ENCODE data around the gene MRGPRE. TPM values are rescaled to one million over a fixed set of nuclear protein-coding genes. Genes with fewer than 3 reads are reported as not detected.
A peak's percentile ranks its signal among the peaks of the same experiment; 100 is the strongest.

MRGPRE gene
- total RNA-seq, 1 donor from 2014 or later: not detected

GRCh38 chr11:3222941-3223915 lies 9.0 kb downstream of the MRGPRE start:
- Histone ChIP-seq H3K9me3 (no peaks in the 10 kb centered on the region), H3K27me3 (peaks cover 46% of the 10 kb centered on the region), H3K4me1 (no peaks in the 10 kb centered on the region), H3K4me3 (no peak overlapping the region), H3K27ac (no peak overlapping the region), H3K36me3 (no peaks in the 10 kb centered on the region)
- no peak for ATAC-seq
- DNase-seq: no peak
- TF ChIP-seq CTCF (IDR thresholded peaks at IDR 0.05): no peak
- intact Hi-C loops (cut with DNase I): no loop called here

- H3K27me3 ChIP-seq: peaks cover 44% of the 10 kb centered on the region
- no peaks in the 10 kb centered on the region for H3K36me3 ChIP-seq
- no peak overlapping the region for H3K27ac ChIP-seq
- ATAC-seq (no peak), DNase-seq (no peak)
- no peaks in the 10 kb centered on the region for H3K9me3 ChIP-seq
- no peak overlapping the region for H3K4me3 ChIP-seq
- intact Hi-C loops (cut with DNase I): no loop called here
- no peak for TF ChIP-seq CTCF (IDR thresholded peaks at IDR 0.05)
- no peaks in the 10 kb centered on the region for H3K4me1 ChIP-seq
Measured at GRCh38 chr11:3222003-3222855, 10.0 kb downstream of the MRGPRE start.

- Histone ChIP-seq H3K36me3 (no peaks in the 10 kb centered on the region), H3K4me3 (no peak overlapping the region), H3K27ac (no peak overlapping the region), H3K27me3 (peaks cover 44% of the 10 kb centered on the region), H3K9me3 (no peaks in the 10 kb centered on the region), H3K4me1 (no peaks in the 10 kb centered on the region)
- no peak for TF ChIP-seq CTCF (IDR thresholded peaks at IDR 0.05)
- intact Hi-C loops (cut with DNase I): no loop called here
- no peak for DNase-seq
- no peak for ATAC-seq
Measured at GRCh38 chr11:3221408-3222002, 10.7 kb downstream of the MRGPRE start.

- Histone ChIP-seq H3K9me3 (no peaks in the 10 kb centered on the region), H3K4me1 (no peaks in the 10 kb centered on the region), H3K4me3 (no peak overlapping the region), H3K27me3 (peaks cover 45% of the 10 kb centered on the region), H3K27ac (no peak overlapping the region), H3K36me3 (no peaks in the 10 kb centered on the region)
- TF ChIP-seq CTCF (IDR thresholded peaks at IDR 0.05): no peak
- no peak for ATAC-seq
- peak; percentile 65 for DNase-seq
- intact Hi-C loops (cut with DNase I): no loop called here
Measured at GRCh38 chr11:3220521-3221407, 11.5 kb downstream of the MRGPRE start.

- intact Hi-C loops (cut with DNase I): no loop called here
- Histone ChIP-seq H3K4me1 (no peaks in the 10 kb centered on the region), H3K36me3 (no peaks in the 10 kb centered on the region), H3K27me3 (peaks cover 51% of the 10 kb centered on the region), H3K4me3 (no peak overlapping the region), H3K9me3 (no peaks in the 10 kb centered on the region), H3K27ac (no peak overlapping the region)
- no peak for DNase-seq
- no peak for ATAC-seq
- TF ChIP-seq CTCF (IDR thresholded peaks at IDR 0.05): no peak
Measured at GRCh38 chr11:3220101-3220500, 12.1 kb downstream of the MRGPRE start.
